Spleen (tissue), 11 donors: ENCODE data around the gene TNNT2. TPM values are rescaled to one million over a fixed set of nuclear protein-coding genes. Genes with fewer than 3 reads are reported as not detected.

ENCODE experiments used
- DNase-seq: peaks from one replicate; pipeline ENCODE4 v3.0.0-alpha.2; 2020
- H3K27ac ChIP-seq, 8 donors: fragments of 200-600 bp; sonication (generic) in 7 of 8; 1 replicate in 4 of 8; 2 replicates in 4 of 8; pipeline versions ENCODE4 v1.5.0 to v1.8.0; 2016 to 2021; ENCODE audit warnings: inconsistent platforms in 4 of 8, mild to moderate bottlenecking in 4 of 8, moderate library complexity in 1 of 8
- H3K27me3 ChIP-seq, 7 donors: fragments of 200-600 bp; sonication (generic) in 6 of 7; replicated peaks in 1 of 7; 1 replicate in 4 of 7; 2 replicates in 3 of 7; pipeline versions ENCODE4 v1.5.0 to v1.8.0; 2016 to 2021; ENCODE audit warnings: inconsistent platforms in 3 of 7, mild to moderate bottlenecking in 1 of 7
- H3K36me3 ChIP-seq, 6 donors: fragments of 200-600 bp; sonication (generic) in 5 of 6; 1 replicate in 4 of 6; 2 replicates in 2 of 6; pipeline versions ENCODE4 v1.5.0 to v1.8.0; 2016 to 2021; ENCODE audit warnings: inconsistent platforms in 2 of 6
- H3K4me1 ChIP-seq, 6 donors: fragments of 200-600 bp; sonication (generic) in 5 of 6; 1 replicate in 3 of 6; 2 replicates in 3 of 6; pipeline versions ENCODE4 v1.5.0 to v1.8.0; 2016 to 2021; ENCODE audit warnings: inconsistent platforms in 3 of 6
- H3K4me3 ChIP-seq, 8 donors: fragments of 200-600 bp; sonication (generic) in 7 of 8; 1 replicate in 4 of 8; 2 replicates in 4 of 8; pipeline versions ENCODE4 v1.5.0 to v1.8.0; 2016 to 2021; ENCODE audit warnings: inconsistent platforms in 4 of 8, mild to moderate bottlenecking in 4 of 8, moderate library complexity in 2 of 8
- H3K9me3 ChIP-seq, 8 donors: fragments of 200-600 bp; sonication (generic) in 7 of 8; 1 replicate in 4 of 8; 2 replicates in 4 of 8; pipeline versions ENCODE4 v1.5.0 to v1.8.0; 2016 to 2021; ENCODE audit warnings: inconsistent platforms in 4 of 8
- CTCF ChIP-seq, 11 experiments: fragments of 200-600 bp in 7 of 11; fragments of 450-650 bp in 4 of 11; sonication (generic) in 4 of 11; IDR thresholded peaks in 8 of 11; conservative IDR thresholded peaks in 3 of 11; 1 replicate in 7 of 11; 2 replicates in 4 of 11; pipeline versions ENCODE4 v1.4.0 to v1.8.0; 2016 to 2021; ENCODE audit warnings: antibody characterized with exemption in 11 of 11, inconsistent platforms in 4 of 11, mild to moderate bottlenecking in 1 of 11
- POLR2A ChIP-seq, 3 donors: fragments of 450-650 bp; IDR thresholded peaks; one replicate each; pipeline ENCODE4 v1.5.1; 2017; ENCODE audit warnings: antibody characterized with exemption in 3 of 3, mild to moderate bottlenecking in 1 of 3
- POLR2AphosphoS5 ChIP-seq, 3 donors: sonication (generic); formaldehyde crosslinking; IDR thresholded peaks; one replicate each; pipeline ENCODE4 v1.5.1; 2017; ENCODE audit warnings: antibody characterized with exemption in 3 of 3
- WGBS, 5 donors: extraction: QIAGEN DNeasy Blood & Tissue Kit in 3 of 5; methylation state at CpG; one replicate each; pipeline versions ENCODE4 v1.1.5 to v1.1.7; 2013 to 2018; 5-methylcytosine and 5-hydroxymethylcytosine counted together
- intact Hi-C: fragments of 100-400 bp; cut with DNase I; formaldehyde crosslinking; loops from one replicate; pipeline ENCODE4 v1.15.0; 2023; ENCODE audit warnings: low total_unique reads
- polyA plus RNA-seq, 3 donors: library from polyadenylated mRNA; stranded (reverse); fragments of 200-250 nt; gene quantifications; one replicate each; pipeline ENCODE4 v1.2.1, GENCODE V29; 2013
- total RNA-seq, 7 donors: library from RNA; depleted of rRNA in 3 of 7; stranded (reverse); fragments of >200 nt in 3 of 7; fragmentation: NEBNext Ultra II Directional in 4 of 7; extraction: Animal tissue kit (Norgen Biotek cat#: 25700) in 4 of 7; gene quantifications; one replicate each; pipeline versions ENCODE4 v1.1.0 to v1.2.1, GENCODE V29; 2016 to 2021
- donor health status: healthy with polysubstance abuse.
- donor health status: DM: no; HTN: no; CAD: no; lungs with moderate emphysema.
- donor health status: DM: no; HTN: no; CAD: no.
- donor health status: Bipolar disorder and iron deficiency.
- donor health status: healthy.
- donor health status: DM: no; HTN: no; CAD: no.
- donor health status: DM: yes; HTN: yes; CAD: no.

TNNT2 gene
- total and polyA plus RNA-seq, 10 donors = 0.41 to 3.8 (median 1.2) TPM; not detected in 5

- no peak overlapping the region for H3K4me3 ChIP-seq
- no peaks in the 10 kb centered on the region for H3K9me3 ChIP-seq
- H3K27ac ChIP-seq = no peak overlapping the region
- H3K36me3 ChIP-seq = no peaks in the 10 kb centered on the region
- H3K4me1 ChIP-seq = no peaks in the 10 kb centered on the region
- WGBS, 5 donors = 67 to 76% (median 71%) methylated on average over 10 of the region's 10 CpGs
- peak; percentile 55 for DNase-seq
- TF ChIP-seq POLR2A (IDR thresholded peaks at IDR 0.05) (no peak), POLR2AphosphoS5 (IDR thresholded peaks at IDR 0.05) (no peak), CTCF (IDR thresholded peaks at IDR 0.05 in 8 of 11, conservative IDR thresholded peaks at IDR 0.05 in 3 of 11) (no peak)
- peaks cover 0 to 49% (median 0%) of the 10 kb centered on the region in 7 donors for H3K27me3 ChIP-seq
- intact Hi-C loops = no loop called here
Measured at GRCh38 chr1:201357636-201358348, 19.7 kb downstream of the TNNT2 start.

- TF ChIP-seq CTCF (IDR thresholded peaks at IDR 0.05 in 8 of 11, conservative IDR thresholded peaks at IDR 0.05 in 3 of 11) (no peak), POLR2AphosphoS5 (IDR thresholded peaks at IDR 0.05) (no peak), POLR2A (IDR thresholded peaks at IDR 0.05) (no peak)
- Histone ChIP-seq H3K27me3 (peaks cover 0 to 46% (median 0%) of the 10 kb centered on the region in 7 donors), H3K27ac (no peak overlapping the region), H3K36me3 (no peaks in the 10 kb centered on the region), H3K9me3 (no peaks in the 10 kb centered on the region), H3K4me1 (no peaks in the 10 kb centered on the region), H3K4me3 (no peak overlapping the region)
- 82 to 96% (median 94%) methylated on average over 8 of the region's 8 CpGs for WGBS, 5 donors
- DNase-seq = peak; percentile 58
- intact Hi-C loops = no loop called here
Measured at GRCh38 chr1:201357211-201357610, 20.3 kb downstream of the TNNT2 start.

GRCh38 chr1:201356701-201357100, 20.8 kb downstream of the TNNT2 start:
- H3K4me3 ChIP-seq = no peak overlapping the region
- peaks cover 0 to 41% (median 0%) of the 10 kb centered on the region in 7 donors for H3K27me3 ChIP-seq
- no peak for TF ChIP-seq POLR2AphosphoS5 (IDR thresholded peaks at IDR 0.05)
- TF ChIP-seq POLR2A (IDR thresholded peaks at IDR 0.05) = no peak
- TF ChIP-seq CTCF (IDR thresholded peaks at IDR 0.05 in 8 of 11, conservative IDR thresholded peaks at IDR 0.05 in 3 of 11) = no peak
- no peaks in the 10 kb centered on the region for H3K9me3 ChIP-seq
- intact Hi-C loops = no loop called here
- DNase-seq = peak; percentile 54
- no peaks in the 10 kb centered on the region for H3K4me1 ChIP-seq
- H3K27ac ChIP-seq = no peak overlapping the region
- WGBS, 5 donors = 73 to 92% (median 83%) methylated on average over 9 to 11 of the region's 11 CpGs
- no peaks in the 10 kb centered on the region for H3K36me3 ChIP-seq

- Histone ChIP-seq H3K4me1 (no peaks in the 10 kb centered on the region), H3K27ac (no peak overlapping the region), H3K27me3 (peaks cover 0 to 36% (median 0%) of the 10 kb centered on the region in 7 donors), H3K9me3 (no peaks in the 10 kb centered on the region), H3K4me3 (no peak overlapping the region), H3K36me3 (no peaks in the 10 kb centered on the region)
- 85 to 95% (median 90%) methylated on average over 5 of the region's 5 CpGs for WGBS, 5 donors
- intact Hi-C loops = no loop called here
- TF ChIP-seq POLR2AphosphoS5 (IDR thresholded peaks at IDR 0.05) (no peak), CTCF (IDR thresholded peaks at IDR 0.05 in 8 of 11, conservative IDR thresholded peaks at IDR 0.05 in 3 of 11) (no peak), POLR2A (IDR thresholded peaks at IDR 0.05) (no peak)
- DNase-seq = peak; percentile 44
Measured at GRCh38 chr1:201356236-201356635, 21.2 kb downstream of the TNNT2 start.
